GM23248 (cell line): ENCODE data around the gene JARID2. TPM values are rescaled to one million over a fixed set of nuclear protein-coding genes. Genes with fewer than 3 reads are reported as not detected.

Experiments
- DNase-seq: peaks from one replicate; pipeline ENCODE4 v3.0.0-alpha.2; 2015
- H2AFZ ChIP-seq: fragments of 200-600 bp; sonication (generic); 2 replicates; pipeline ENCODE4 v1.6.1; 2016; ENCODE audit warnings: antibody characterized with exemption
- H3F3A ChIP-seq: fragments of 200-600 bp; sonication (generic); 2 replicates; pipeline ENCODE4 v1.6.1; 2016; ENCODE audit warnings: mild to moderate bottlenecking, antibody characterized with exemption, mixed run types; ENCODE audit not compliant: insufficient read depth
- H3K27ac ChIP-seq: fragments of 200-600 bp; sonication (generic); 2 replicates; pipeline ENCODE4 v1.5.1; 2016; ENCODE audit warnings: mild to moderate bottlenecking
- H3K27me3 ChIP-seq: fragments of 200-600 bp; sonication (generic); replicated peaks from 2 replicates; pipeline ENCODE4 v1.6.1; 2016; ENCODE audit warnings: mild to moderate bottlenecking; ENCODE audit not compliant: insufficient read depth
- H3K36me3 ChIP-seq: fragments of 200-600 bp; sonication (generic); 2 replicates; pipeline ENCODE4 v1.6.1; 2016; ENCODE audit warnings: low read depth, mild to moderate bottlenecking
- H3K4me1 ChIP-seq: fragments of 200-600 bp; sonication (generic); 2 replicates; pipeline ENCODE4 v1.6.1; 2016; ENCODE audit warnings: mild to moderate bottlenecking; ENCODE audit not compliant: insufficient read depth
- H3K4me2 ChIP-seq: fragments of 200-600 bp; sonication (generic); one replicate; pipeline ENCODE4 v1.6.1; 2016; ENCODE audit warnings: mild to moderate bottlenecking; ENCODE audit not compliant: unreplicated experiment
- H3K4me3 ChIP-seq: fragments of 200-600 bp; sonication (generic); 2 replicates; pipeline ENCODE4 v1.5.1; 2016; ENCODE audit warnings: mild to moderate bottlenecking
- H3K79me2 ChIP-seq: fragments of 200-600 bp; sonication (generic); 2 replicates; pipeline ENCODE4 v1.6.1; 2016; ENCODE audit warnings: mild to moderate bottlenecking; ENCODE audit not compliant: insufficient read depth
- H3K9ac ChIP-seq: fragments of 200-600 bp; sonication (generic); 2 replicates; pipeline ENCODE4 v1.6.1; 2016; ENCODE audit warnings: mild to moderate bottlenecking
- H3K9me2 ChIP-seq: fragments of 200-600 bp; sonication (generic); 2 replicates; pipeline ENCODE4 v1.6.1; 2016; ENCODE audit warnings: mixed run types, mild to moderate bottlenecking, moderate library complexity; ENCODE audit not compliant: insufficient read depth
- H3K9me3 ChIP-seq: fragments of 200-600 bp; sonication (generic); one replicate; pipeline ENCODE4 v1.6.1; 2017; ENCODE audit warnings: low read depth
- H4K20me1 ChIP-seq: fragments of 200-600 bp; sonication (generic); 2 replicates; pipeline ENCODE4 v1.6.0; 2016; ENCODE audit not compliant: insufficient read depth
- EZH2 ChIP-seq: fragments of 200-600 bp; sonication (generic); IDR thresholded peaks from 2 replicates; pipeline ENCODE4 v1.6.1; 2018; ENCODE audit warnings: antibody characterized with exemption, mild to moderate bottlenecking; ENCODE audit not compliant: insufficient read depth, poor library complexity, severe bottlenecking
- EZH2phosphoT487 ChIP-seq: fragments of 200-600 bp; sonication (generic); IDR thresholded peaks from 2 replicates; pipeline ENCODE4 v1.6.1; 2018; ENCODE audit warnings: antibody characterized with exemption, moderate library complexity, mild to moderate bottlenecking, low read depth; ENCODE audit not compliant: insufficient read depth
- WGBS, 2 experiments: methylation state at CpG; one replicate each; pipeline ENCODE4 v1.1.6; 2015 to 2017; ENCODE audit warnings: low lambda C conversion rate in 2 of 2, low coverage in 1 of 2; ENCODE audit errors: missing lambda C conversion rate in 2 of 2; 5-methylcytosine and 5-hydroxymethylcytosine counted together
- in situ Hi-C: fragments of 300-500 bp; cut with MboI; formaldehyde crosslinking; loops from 2 replicates; pipeline ENCODE4 v1.15.0; 2020
- polyA plus RNA-seq: library from polyadenylated mRNA; unstranded; fragments of >200 nt; fragmentation: Nextera tagmentation; extraction: Ambion mirVana; gene quantifications from 2 replicates; pipeline ENCODE4 v1.2.1, GENCODE V29; 2016
- total RNA-seq: library from RNA; depleted of rRNA; stranded (reverse); fragments of >200 nt; shearing (Covaris generic); gene quantifications from 2 replicates; pipeline ENCODE4 v1.2.3, GENCODE V29; 2014

JARID2 gene
- total and polyA plus RNA-seq, 2 experiments from 2014 or later = 3.9 to 9.3 TPM

- TF ChIP-seq EZH2phosphoT487 (no peak), EZH2 (no peak)
- peaks cover 48% of the 10 kb centered on the region for H3K79me2 ChIP-seq
- no peak overlapping the region for H3K9ac ChIP-seq
- H3K36me3 ChIP-seq = peaks cover 9% of the 10 kb centered on the region; the same call in 1 of the 2 replicates
- no peaks in the 10 kb centered on the region for H3K9me3 ChIP-seq
- in situ Hi-C loops = loop anchor here (10.0 kb wide), 1 partner anchor 1282 kb away; no protein-coding TSS in a partner anchor
- H3K27ac ChIP-seq = no peak overlapping the region
- no peaks in the 10 kb centered on the region for H4K20me1 ChIP-seq
- H3K4me2 ChIP-seq = no peak overlapping the region
- H3K4me1 ChIP-seq = no peaks in the 10 kb centered on the region
- H3K4me3 ChIP-seq = no peak overlapping the region
- H2AFZ ChIP-seq = no peak overlapping the region
- no peaks in the 10 kb centered on the region for H3K9me2 ChIP-seq
- no peaks in the 10 kb centered on the region for H3K27me3 ChIP-seq
- WGBS, 2 experiments = 97 to 98% methylated on average over 42 to 60 of the region's 60 CpGs
- DNase-seq = no peak
- H3F3A ChIP-seq = no peaks in the 10 kb centered on the region; the same call in 1 of the 2 replicates
These were observed 250.7 kb downstream of the JARID2 start for GRCh38 chr6:15496345-15497131.

- in situ Hi-C loops = loop anchor here (10.0 kb wide), 1 partner anchor 1284 kb away; no protein-coding TSS in a partner anchor
- Histone ChIP-seq H3K9me2 (no peaks in the 10 kb centered on the region), H4K20me1 (no peaks in the 10 kb centered on the region), H3K9me3 (no peaks in the 10 kb centered on the region), H3K79me2 (peaks cover 37% of the 10 kb centered on the region), H3K36me3 (peaks cover 9% of the 10 kb centered on the region; the same call in 1 of the 2 replicates), H3K4me3 (no peak overlapping the region), H3F3A (no peaks in the 10 kb centered on the region; the same call in 1 of the 2 replicates), H3K9ac (no peak overlapping the region), H3K4me2 (no peak overlapping the region), H3K27ac (no peak overlapping the region), H2AFZ (no peak overlapping the region), H3K27me3 (no peaks in the 10 kb centered on the region), H3K4me1 (no peaks in the 10 kb centered on the region)
- whole genome bisulfite sequencing, 2 experiments = 88% methylated on average over 11 to 12 of the region's 12 CpGs
- TF ChIP-seq EZH2phosphoT487 = no peak
- no peak for TF ChIP-seq EZH2
- peak; percentile 52 for DNase-seq
These were observed 252.8 kb downstream of the JARID2 start for GRCh38 chr6:15498640-15499039.

GRCh38 chr6:15499125-15499524 lies 253.3 kb downstream of the JARID2 start:
- DNase-seq = no peak
- Histone ChIP-seq H3F3A (no peaks in the 10 kb centered on the region; the same call in 1 of the 2 replicates), H3K9me2 (no peaks in the 10 kb centered on the region), H3K27me3 (no peaks in the 10 kb centered on the region), H3K4me2 (no peak overlapping the region), H3K36me3 (peaks cover 9% of the 10 kb centered on the region; the same call in 1 of the 2 replicates), H3K79me2 (peaks cover 33% of the 10 kb centered on the region), H3K9ac (no peak overlapping the region), H3K4me1 (peaks cover 3% of the 10 kb centered on the region), H3K27ac (no peak overlapping the region), H3K9me3 (no peaks in the 10 kb centered on the region), H3K4me3 (no peak overlapping the region), H4K20me1 (no peaks in the 10 kb centered on the region), H2AFZ (no peak overlapping the region)
- in situ Hi-C loops = loop anchor here (10.0 kb wide), 1 partner anchor 1284 kb away; no protein-coding TSS in a partner anchor
- TF ChIP-seq EZH2 (no peak), EZH2phosphoT487 (no peak)
- WGBS, 2 experiments = 97 to 98% methylated on average over 12 of the region's 12 CpGs

- TF ChIP-seq EZH2 = no peak
- no peak for TF ChIP-seq EZH2phosphoT487
These were observed 253.7 kb downstream of the JARID2 start for GRCh38 chr6:15499591-15499990.

More at GRCh38 chr6:15499591-15499990, 253.7 kb downstream of the JARID2 start:
- H3K9ac ChIP-seq = no peak overlapping the region
- peaks cover 8% of the 10 kb centered on the region for H3K4me1 ChIP-seq
- DNase-seq = no peak
- H3K9me2 ChIP-seq = no peaks in the 10 kb centered on the region
- H4K20me1 ChIP-seq = no peaks in the 10 kb centered on the region
- H3K36me3 ChIP-seq = peaks cover 9% of the 10 kb centered on the region; the same call in 1 of the 2 replicates
- H3K79me2 ChIP-seq = peaks cover 31% of the 10 kb centered on the region
- WGBS, 2 experiments = 97 to 98% methylated on average over 8 to 9 of the region's 9 CpGs
- no peak overlapping the region for H3K4me3 ChIP-seq
- no peak overlapping the region for H2AFZ ChIP-seq
- H3F3A ChIP-seq = no peaks in the 10 kb centered on the region; the same call in 1 of the 2 replicates
- no peaks in the 10 kb centered on the region for H3K27me3 ChIP-seq
- in situ Hi-C loops = loop anchor here (10.0 kb wide), 1 partner anchor 1285 kb away; no protein-coding TSS in a partner anchor
- H3K4me2 ChIP-seq = no peak overlapping the region
- no peak overlapping the region for H3K27ac ChIP-seq
- H3K9me3 ChIP-seq = no peaks in the 10 kb centered on the region
